SK-N-SH (cell line): ENCODE data around the gene DEPDC4. TPM values are rescaled to one million over a fixed set of nuclear protein-coding genes. Genes with fewer than 3 reads are reported as not detected.

Experiments used
- CTCF ChIA-PET: fragments of 300-600, 350-600 bp; formaldehyde crosslinking; extraction: SDS; loops from one replicate; lab custom pipeline; 2021; lab: Yijun Ruan, JAX
- POLR2A ChIA-PET: fragments of 350-600 bp; sonication (Branson Sonifier 250); formaldehyde crosslinking; extraction: SDS; loops from one replicate; lab custom pipeline; 2020; ENCODE audit warnings: antibody characterized with exemption, inconsistent platforms; lab: Yijun Ruan, JAX
- DNase-seq: peaks from one replicate; pipeline ENCODE4 v3.0.0; 2012
- H2AFZ ChIP-seq: fragments of 200-600 bp; sonication (generic); 2 replicates; pipeline ENCODE4 v1.8.1; 2016; ENCODE audit warnings: antibody characterized with exemption, mild to moderate bottlenecking, low read depth
- H3F3A ChIP-seq: fragments of 200-600 bp; sonication (generic); replicated peaks from 2 replicates; pipeline ENCODE3; 2016; ENCODE audit warnings: antibody characterized with exemption, mild to moderate bottlenecking; ENCODE audit not compliant: insufficient read depth
- H3K27ac ChIP-seq, 2 experiments: fragments of 200-500 bp in 1 of 2; fragments of 200-600 bp in 1 of 2; sonication (Bioruptor generic) in 1 of 2; sonication (generic), shearing (Covaris generic) in 1 of 2; 2 replicates each; pipeline versions ENCODE4 v1.5.1 to v1.6.1; 2014 to 2016; ENCODE audit warnings: low read depth in 2 of 2, inconsistent platforms in 1 of 2, low read length in 1 of 2, mild to moderate bottlenecking in 1 of 2, mixed read lengths in 1 of 2
- H3K27me3 ChIP-seq: fragments of 200-600 bp; sonication (generic), shearing (Covaris generic); 2 replicates; pipeline ENCODE4 v1.6.1; 2016; ENCODE audit warnings: mixed run types; ENCODE audit not compliant: insufficient read depth
- H3K36me3 ChIP-seq, 2 experiments: fragments of 200-500 bp in 1 of 2; fragments of 200-600 bp in 1 of 2; sonication (Bioruptor generic) in 1 of 2; sonication (generic) in 1 of 2; replicated peaks in 1 of 2; 2 replicates each; pipeline versions ENCODE3 to v1.5.1; 2014 to 2016; ENCODE audit warnings: low read length in 1 of 2, mild to moderate bottlenecking in 1 of 2; ENCODE audit not compliant: insufficient read depth in 2 of 2, control insufficient read depth in 1 of 2
- H3K4me1 ChIP-seq, 2 experiments: fragments of 200-500 bp in 1 of 2; fragments of 200-600 bp in 1 of 2; sonication (Bioruptor generic) in 1 of 2; sonication (generic), shearing (Covaris generic) in 1 of 2; 2 replicates each; pipeline versions ENCODE4 v1.5.1 to v1.6.1; 2014 to 2016; ENCODE audit warnings: low read depth in 1 of 2, low read length in 1 of 2, mixed run types in 1 of 2; ENCODE audit not compliant: insufficient read depth in 2 of 2, control insufficient read depth in 1 of 2
- H3K4me2 ChIP-seq: fragments of 200-600 bp; sonication (generic), shearing (Covaris generic); 2 replicates; pipeline ENCODE4 v1.6.1; 2017; ENCODE audit warnings: mixed run types
- H3K4me3 ChIP-seq, 2 experiments: fragments of 200-500 bp in 1 of 2; fragments of 200-600 bp in 1 of 2; sonication (Bioruptor generic) in 1 of 2; sonication (generic), shearing (Covaris generic) in 1 of 2; 2 replicates each; pipeline versions ENCODE4 v1.5.1 to v1.8.1; 2014 to 2016; ENCODE audit warnings: low read depth in 2 of 2, inconsistent platforms in 1 of 2, low read length in 1 of 2, mild to moderate bottlenecking in 1 of 2, mixed read lengths in 1 of 2, moderate library complexity in 1 of 2
- H3K79me2 ChIP-seq: fragments of 200-600 bp; sonication (generic); 2 replicates; pipeline ENCODE4 v1.8.1; 2017; ENCODE audit warnings: mild to moderate bottlenecking; ENCODE audit not compliant: insufficient read depth
- H3K9ac ChIP-seq: fragments of 200-600 bp; sonication (generic); 2 replicates; pipeline ENCODE4 v1.6.1; 2017; ENCODE audit warnings: mixed run types
- H3K9me2 ChIP-seq: fragments of 200-600 bp; sonication (generic); 2 replicates; pipeline ENCODE4 v1.6.1; 2017; ENCODE audit warnings: mixed run types
- H3K9me3 ChIP-seq: fragments of 200-600 bp; sonication (generic); 2 replicates; pipeline ENCODE4 v1.6.1; 2017; ENCODE audit warnings: mixed run types, mild to moderate bottlenecking, moderate library complexity
- H4K20me1 ChIP-seq: fragments of 200-600 bp; sonication (generic); 2 replicates; pipeline ENCODE4 v1.6.1; 2017; ENCODE audit warnings: mild to moderate bottlenecking, mixed run types; ENCODE audit not compliant: insufficient read depth
- EP300 ChIP-seq, 2 experiments: IDR thresholded peaks; 2 replicates each; pipeline versions ENCODE4 v1.4.0 to v1.6.1; 2012; ENCODE audit warnings: borderline replicate concordance in 1 of 2, low read depth in 1 of 2, low read length in 1 of 2
- FOSL2 ChIP-seq: IDR thresholded peaks from 2 replicates; pipeline ENCODE4 v1.4.0; 2012; ENCODE audit warnings: low read depth, mild to moderate bottlenecking, moderate library complexity, borderline replicate concordance
- FOXJ3 ChIP-seq: sonication (generic); formaldehyde crosslinking; IDR thresholded peaks from 2 replicates; pipeline ENCODE4 v1.5.1; 2020; ENCODE audit warnings: mild to moderate bottlenecking, missing genetic modification reagents
- JUND ChIP-seq: IDR thresholded peaks from 2 replicates; pipeline ENCODE4 v1.4.0; 2012
- MAX ChIP-seq: IDR thresholded peaks from 2 replicates; pipeline ENCODE4 v1.4.0; 2012; ENCODE audit warnings: low read depth
- MXI1 ChIP-seq: IDR thresholded peaks from 2 replicates; pipeline ENCODE4 v1.6.1; 2012; ENCODE audit warnings: mild to moderate bottlenecking, low read depth, low read length, improper control_type of control experiment
- NRF1 ChIP-seq: IDR thresholded peaks from 2 replicates; pipeline ENCODE4 v1.6.1; 2012; ENCODE audit warnings: low read depth, mild to moderate bottlenecking, low read length
- RAD21 ChIP-seq: IDR thresholded peaks from 2 replicates; pipeline ENCODE4 v1.6.1; 2012; ENCODE audit warnings: mild to moderate bottlenecking, low read length
- SMC3 ChIP-seq: IDR thresholded peaks from 2 replicates; pipeline ENCODE4 v1.6.1; 2012; ENCODE audit warnings: low read depth, low read length, improper control_type of control experiment
- TAF1 ChIP-seq: IDR thresholded peaks from 2 replicates; pipeline ENCODE4 v1.6.1; 2012; ENCODE audit warnings: low read depth, mild to moderate bottlenecking, low read length, moderate library complexity, borderline replicate concordance
- USF1 ChIP-seq: IDR thresholded peaks from 2 replicates; pipeline ENCODE4 v1.4.0; 2012; ENCODE audit warnings: low read depth, borderline replicate concordance
- USF2 ChIP-seq: fragments of 150-350 bp; IDR thresholded peaks from 2 replicates; pipeline ENCODE4 v1.6.1; 2017; ENCODE audit warnings: antibody characterized with exemption, low read length, low read depth, borderline replicate concordance
- YY1 ChIP-seq: IDR thresholded peaks from 2 replicates; pipeline ENCODE4 v1.4.0; 2012; ENCODE audit warnings: low read depth, mild to moderate bottlenecking
- ZBTB33 ChIP-seq: IDR thresholded peaks from 2 replicates; pipeline ENCODE4 v1.4.0; 2012; ENCODE audit warnings: low read depth, borderline replicate concordance
- WGBS: methylation state at CpG from one replicate; pipeline ENCODE4 v1.1.6; 2017; ENCODE audit warnings: low lambda C conversion rate; 5-methylcytosine and 5-hydroxymethylcytosine counted together
- polyA plus RNA-seq, 3 experiments: library from polyadenylated mRNA; depleted of rRNA; stranded (reverse); fragments of >200 nt; gene quantifications; 2 replicates each; pipeline ENCODE4 v1.2.3, GENCODE V29; 2012

Gene DEPDC4
- polyA plus RNA-seq, 1 of the 3 experiments (the other 2 are of a cell fraction) = 0.76 TPM

- CTCF ChIA-PET = interaction anchor here (0.6 kb wide), 1 partner anchor 8 kb away, joined by 3 read pairs; no protein-coding TSS in a partner anchor
These were observed 23.7 kb downstream of the DEPDC4 start for GRCh38 chr12:100243137-100243536.

More at GRCh38 chr12:100243137-100243536, 23.7 kb downstream of the DEPDC4 start:
- TF ChIP-seq ZBTB33 = no peak
- TF ChIP-seq MXI1 = no peak
- TF ChIP-seq YY1 = no peak
- no peak for TF ChIP-seq USF2
- TF ChIP-seq MAX = no peak
- TF ChIP-seq NRF1 = no peak
- no peak for TF ChIP-seq RAD21
- no peak for TF ChIP-seq SMC3
- TF ChIP-seq FOSL2 = no peak
- no peak for TF ChIP-seq EP300 (IDR thresholded peaks at IDR 0.05; ENCODE audit: borderline replicate concordance in 1 of 2, low read depth in 1 of 2, low read length in 1 of 2)
- no peak for TF ChIP-seq FOXJ3
- TF ChIP-seq TAF1 = no peak
- TF ChIP-seq JUND = no peak
- TF ChIP-seq USF1 = no peak
- Histone ChIP-seq H2AFZ (no peak overlapping the region), H3K9me2 (no peaks in the 10 kb centered on the region), H3K4me2 (no peak overlapping the region), H3K36me3 (no peaks in the 10 kb centered on the region), H3F3A (no peaks in the 10 kb centered on the region), H3K9me3 (no peaks in the 10 kb centered on the region), H3K4me1 (no peaks in the 10 kb centered on the region), H4K20me1 (no peaks in the 10 kb centered on the region), H3K79me2 (no peaks in the 10 kb centered on the region), H3K9ac (no peak overlapping the region), H3K27me3 (no peaks in the 10 kb centered on the region), H3K27ac (no peak overlapping the region), H3K4me3 (no peak overlapping the region)
- no peak for DNase-seq
- 80% methylated on average over 5 of the region's 5 CpGs for WGBS
- POLR2A ChIA-PET = no interaction called here
